ENCODE measurements around the gene LAMC3.

The LAMC3 gene

DNA sequence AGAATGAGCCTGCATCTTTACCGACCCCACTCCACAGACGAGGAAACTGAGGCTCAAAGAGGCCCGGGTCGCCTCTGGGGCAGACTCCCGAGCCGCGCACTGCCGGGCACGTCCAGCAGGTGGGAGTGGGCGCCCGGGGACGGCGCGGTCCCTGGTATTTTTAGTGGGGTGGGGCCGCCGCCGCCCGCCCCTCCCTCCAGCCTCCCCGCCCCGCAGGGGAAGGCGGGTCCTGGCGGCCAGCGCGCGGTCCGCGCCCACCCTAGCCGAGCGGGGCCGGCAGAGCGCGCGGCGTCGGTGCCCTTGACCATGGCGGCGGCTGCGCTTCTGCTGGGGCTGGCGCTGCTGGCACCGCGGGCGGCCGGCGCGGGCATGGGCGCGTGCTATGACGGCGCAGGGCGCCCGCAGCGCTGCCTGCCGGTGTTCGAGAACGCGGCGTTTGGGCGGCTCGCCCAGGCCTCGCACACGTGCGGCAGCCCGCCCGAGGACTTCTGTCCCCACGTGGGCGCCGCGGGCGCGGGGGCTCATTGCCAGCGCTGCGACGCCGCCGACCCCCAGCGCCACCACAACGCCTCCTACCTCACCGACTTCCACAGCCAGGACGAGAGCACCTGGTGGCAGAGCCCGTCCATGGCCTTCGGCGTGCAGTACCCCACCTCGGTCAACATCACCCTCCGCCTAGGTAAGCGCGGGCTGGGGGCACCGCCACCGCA is at the start of gene LAMC3:
TSS of gene LAMC3 (plus strand) at position 266 of the 710 bp plus-strand sequence. CDS start at position 307, 41 bp downstream.
- DNase-seq (ENCODE audit: low read depth in 2 of 2) = no peak

DNA sequence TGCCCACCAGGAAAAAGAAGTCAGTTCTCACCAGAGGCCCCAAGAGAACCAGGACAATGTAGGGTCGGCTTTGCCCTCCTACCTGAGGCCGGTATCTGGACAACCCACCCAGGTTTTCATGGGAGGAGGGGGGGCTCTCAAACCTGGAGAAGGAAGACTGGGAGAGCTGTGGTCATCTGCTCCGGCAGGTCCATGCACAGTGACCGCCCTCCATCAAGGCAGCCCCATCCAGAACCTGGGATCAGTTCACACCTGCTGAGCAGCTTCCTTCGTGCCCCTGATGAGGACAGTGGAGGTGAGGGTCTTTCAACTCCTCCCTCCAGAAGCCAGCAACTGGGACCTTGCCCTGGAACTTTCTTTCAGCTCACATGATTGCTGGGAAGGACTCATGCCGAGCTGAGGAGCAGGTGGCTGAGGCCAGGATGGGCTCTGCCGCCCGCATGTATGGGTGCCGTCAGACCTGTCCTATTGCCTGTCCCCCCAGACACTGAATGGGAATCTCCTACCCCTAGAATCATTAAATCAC is 49.1 kb upstream of the LAMC3 start:
- DNase-seq (ENCODE audit: low read depth in 2 of 2) = no peak

DNA sequence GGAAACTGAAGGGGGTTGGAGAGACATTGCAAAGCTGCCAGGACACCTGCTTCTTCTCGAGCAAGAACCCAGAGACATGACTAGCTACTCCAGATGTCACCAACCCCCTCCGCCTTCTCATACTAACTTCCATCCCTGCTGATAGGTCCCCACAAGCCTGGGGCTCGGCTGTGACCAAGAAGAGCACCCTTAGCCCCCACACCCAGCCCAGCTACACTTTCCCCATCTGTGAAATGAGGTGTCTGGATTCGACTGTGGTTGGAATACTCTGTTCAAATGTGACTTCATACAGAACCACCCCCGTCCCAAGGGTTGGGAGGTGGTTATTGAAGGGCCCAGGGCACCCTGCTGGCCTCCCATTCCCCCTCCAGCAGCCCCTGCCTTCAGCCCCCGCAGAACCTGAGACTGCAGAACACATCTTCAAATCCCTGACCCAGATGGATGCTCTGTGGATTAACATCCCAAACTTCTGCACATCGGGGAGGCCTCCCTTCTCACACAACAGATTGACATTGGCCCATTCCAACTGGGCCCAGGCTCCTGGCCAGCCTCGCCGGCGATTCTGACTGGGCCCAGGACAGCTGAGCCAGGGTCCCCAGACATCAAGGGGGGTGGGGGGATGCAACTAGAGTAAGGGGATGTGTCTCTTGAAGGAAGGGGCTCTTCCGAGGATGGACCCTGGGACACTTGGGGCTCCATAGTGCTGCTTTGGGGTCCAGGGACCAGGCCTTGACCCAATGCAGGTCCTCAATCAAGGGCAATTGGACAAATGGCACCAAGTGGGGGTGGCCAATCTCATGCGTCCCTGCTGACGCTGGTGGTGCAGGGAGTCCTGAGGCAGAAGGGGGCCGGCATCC is 48.2 kb upstream of the LAMC3 start:
- DNase-seq (ENCODE audit: low read depth in 2 of 2) = no peak

DNA sequence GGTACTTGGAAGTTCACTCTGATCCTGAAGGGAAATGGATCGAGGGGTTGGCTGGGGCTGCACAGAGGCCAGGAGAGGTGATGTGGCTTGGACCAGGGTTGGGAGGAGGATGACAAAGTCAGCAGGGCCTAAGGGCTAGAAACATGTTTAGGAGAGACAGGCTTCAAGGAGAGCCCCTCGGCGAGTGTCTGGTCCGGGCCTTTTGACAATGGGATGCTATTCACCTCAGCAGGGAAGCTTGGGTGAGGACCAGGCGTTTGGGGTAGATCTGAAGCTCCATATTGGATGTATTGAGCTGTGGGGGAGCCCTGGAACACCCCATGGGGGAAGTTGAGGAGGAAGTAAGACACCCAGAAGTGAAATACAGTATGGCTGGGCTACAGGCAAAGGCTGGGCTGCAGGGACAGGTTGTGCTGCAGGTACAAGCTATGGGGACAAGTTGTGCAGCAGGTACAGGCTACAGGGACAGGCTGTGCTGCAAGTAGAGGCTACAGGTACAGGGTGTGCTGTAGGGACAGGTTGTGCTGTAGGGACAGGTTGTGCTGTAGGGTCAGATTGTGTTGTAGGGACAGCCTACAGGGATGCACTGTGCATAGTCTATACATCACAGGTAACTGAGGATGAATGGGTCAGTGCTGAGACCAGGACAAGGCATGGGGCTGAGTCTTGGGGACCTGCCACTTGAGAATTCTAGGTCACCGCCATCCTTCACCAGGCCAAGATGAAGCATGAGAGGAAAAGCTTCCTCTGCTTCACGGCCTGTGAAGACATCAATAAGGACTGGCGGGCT is 47.3 kb upstream of the LAMC3 start:
- DNase-seq (ENCODE audit: low read depth in 2 of 2) = no peak

DNA sequence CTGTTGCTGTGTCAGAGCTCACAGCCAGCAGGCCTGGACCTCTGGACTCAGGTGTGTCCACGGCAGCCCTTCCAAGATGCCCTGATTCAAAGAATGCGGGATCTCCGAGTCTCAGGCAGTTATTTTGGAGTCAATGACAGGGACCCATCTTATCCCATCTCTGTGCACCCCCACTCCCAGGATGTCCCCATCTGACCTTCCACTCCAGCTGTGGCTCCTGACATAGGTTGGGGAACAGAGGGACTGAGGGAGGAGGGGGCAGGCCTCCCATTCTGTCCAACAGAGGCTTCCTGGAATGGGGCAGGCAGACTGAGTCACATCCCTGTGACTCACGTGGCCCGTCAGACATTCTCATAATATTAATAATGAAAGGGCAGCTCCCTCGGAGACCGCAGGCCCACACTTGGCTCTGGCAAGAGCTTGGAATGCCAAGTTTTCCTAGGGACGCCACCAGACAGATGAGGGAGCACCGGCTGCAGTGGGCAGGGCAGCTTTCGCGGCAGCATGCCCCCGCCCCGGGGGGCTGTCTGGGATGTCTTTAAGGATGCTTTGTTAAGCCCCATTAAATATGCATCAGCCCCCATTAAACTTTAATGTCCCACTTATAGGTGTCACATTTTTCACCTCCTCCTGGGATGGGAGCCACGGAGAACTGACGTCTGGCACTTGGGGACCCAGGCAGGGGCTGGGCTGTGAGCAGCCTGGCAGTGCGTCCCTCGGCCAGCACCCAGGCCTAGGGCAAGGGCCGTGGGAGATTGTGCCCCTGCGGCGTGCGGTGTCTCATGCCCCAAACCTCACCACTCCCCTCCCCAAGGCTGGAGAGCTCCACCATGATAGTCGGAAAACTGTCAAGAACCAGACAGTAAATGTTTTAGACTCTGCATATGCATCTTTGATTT is 46.3 kb upstream of the LAMC3 start:
- peak; percentile 87 for DNase-seq (ENCODE audit: low read depth in 2 of 2)

DNA sequence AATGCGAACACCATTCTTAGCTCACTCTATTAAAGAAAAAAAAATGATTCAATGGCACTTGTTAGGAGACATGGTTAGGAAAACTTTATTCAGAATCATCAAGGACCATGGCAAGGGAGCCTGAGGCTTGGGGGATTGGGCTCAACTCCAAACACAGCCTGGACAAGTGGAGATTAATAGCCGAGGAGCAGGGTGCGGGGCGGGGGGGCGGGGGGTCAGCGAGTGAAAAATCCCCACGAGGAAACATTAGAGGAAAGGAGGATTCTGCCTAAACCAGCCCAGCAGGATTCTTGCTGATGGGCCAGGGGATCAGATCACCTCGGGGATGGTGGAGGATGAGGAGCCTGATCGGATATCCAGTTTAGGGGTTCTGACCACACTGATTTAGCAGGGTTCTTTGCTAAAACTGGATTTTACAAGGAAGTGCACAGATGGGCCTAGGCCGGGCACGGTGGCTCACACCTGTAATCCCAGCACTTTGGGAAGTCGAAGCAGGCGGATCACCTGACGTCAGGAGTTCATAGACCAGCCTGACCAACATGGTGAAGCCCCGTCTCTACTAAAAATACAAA is 45.6 kb upstream of the LAMC3 start:
- no peak for DNase-seq (ENCODE audit: low read depth in 2 of 2)

DNA sequence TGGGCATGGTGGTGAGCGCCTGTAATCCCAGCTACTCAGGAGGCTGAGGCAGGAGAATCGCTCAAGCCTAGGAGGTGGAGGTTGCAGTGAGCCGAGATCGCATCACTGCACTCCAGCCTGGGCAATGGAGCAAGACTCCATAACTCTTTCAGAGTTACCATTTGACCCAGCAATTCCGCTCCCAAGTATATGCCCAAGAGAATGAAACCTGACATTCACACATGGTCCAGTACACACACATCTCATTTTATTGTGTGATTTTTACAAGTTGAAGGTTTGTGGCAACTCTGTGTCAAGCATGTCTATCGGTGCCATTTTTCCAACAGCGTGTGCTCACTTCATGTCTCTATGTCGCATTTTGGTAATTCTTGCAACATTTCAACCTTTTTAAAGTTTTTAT is 45.1 kb upstream of the LAMC3 start:
- DNase-seq (ENCODE audit: low read depth in 2 of 2) = no peak

DNA sequence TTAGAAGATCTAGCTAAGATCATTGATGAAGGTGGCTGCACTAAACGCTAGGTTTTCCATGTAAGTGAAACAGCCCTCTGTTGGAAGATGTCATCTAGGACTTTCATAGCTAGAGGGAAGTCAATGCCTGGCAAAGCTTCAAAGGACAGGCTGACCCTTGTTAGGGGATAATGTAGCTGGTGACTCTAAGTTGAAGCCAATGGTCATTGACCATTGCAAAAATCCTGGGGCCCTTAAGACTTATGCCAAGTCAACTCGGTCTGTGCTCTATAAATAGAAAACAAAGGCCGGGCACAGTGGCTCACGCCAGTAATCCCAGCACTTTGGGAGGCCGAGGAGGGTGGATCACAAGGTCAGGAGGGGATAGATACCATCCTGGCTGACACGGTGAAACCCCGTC is 43.3 kb upstream of the LAMC3 start:
- no peak for DNase-seq (ENCODE audit: low read depth in 2 of 2)

DNA sequence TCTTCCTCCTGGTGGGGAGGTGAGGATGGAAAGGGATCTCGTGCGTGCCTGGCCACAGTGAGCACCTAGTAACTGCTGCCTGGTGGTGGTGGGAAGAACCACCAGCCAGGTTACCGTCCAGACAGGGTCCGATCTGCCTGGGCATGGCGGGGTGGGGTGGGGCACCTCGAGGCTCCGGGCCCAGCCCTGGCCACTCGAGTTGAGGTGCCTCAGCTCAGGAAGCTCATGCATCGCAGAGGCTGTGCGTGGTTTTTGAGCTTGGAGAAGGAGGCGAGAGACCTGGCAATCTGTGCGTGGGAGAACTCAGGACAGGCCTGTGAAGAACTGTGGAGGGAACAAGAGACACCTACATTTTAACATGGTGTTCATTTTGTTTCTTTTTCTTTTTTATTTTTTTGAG is 38.9 kb upstream of the LAMC3 start:
- no peak for DNase-seq (ENCODE audit: low read depth in 2 of 2)

DNA sequence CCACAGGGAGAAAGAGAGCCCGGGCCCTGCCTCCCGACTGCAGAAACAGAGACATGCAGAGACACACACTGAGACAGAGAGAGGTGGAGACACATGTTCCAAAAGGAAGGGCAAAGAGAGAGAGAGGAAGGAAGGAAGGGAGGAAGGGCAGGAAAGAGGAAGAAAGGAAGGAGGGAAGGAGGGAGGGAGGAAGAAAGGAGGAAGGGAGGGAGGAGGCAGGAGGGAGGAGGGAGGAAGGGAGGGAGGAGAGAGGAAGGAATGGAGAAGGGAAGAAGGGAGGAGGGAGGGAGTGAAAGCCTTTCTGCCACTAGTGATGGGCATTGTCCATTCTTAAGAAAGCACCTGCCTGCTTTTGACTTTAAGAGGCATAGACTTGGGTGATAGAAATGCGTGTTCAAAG is 38.1 kb upstream of the LAMC3 start:
- no peak for DNase-seq (ENCODE audit: low read depth in 2 of 2)

DNA sequence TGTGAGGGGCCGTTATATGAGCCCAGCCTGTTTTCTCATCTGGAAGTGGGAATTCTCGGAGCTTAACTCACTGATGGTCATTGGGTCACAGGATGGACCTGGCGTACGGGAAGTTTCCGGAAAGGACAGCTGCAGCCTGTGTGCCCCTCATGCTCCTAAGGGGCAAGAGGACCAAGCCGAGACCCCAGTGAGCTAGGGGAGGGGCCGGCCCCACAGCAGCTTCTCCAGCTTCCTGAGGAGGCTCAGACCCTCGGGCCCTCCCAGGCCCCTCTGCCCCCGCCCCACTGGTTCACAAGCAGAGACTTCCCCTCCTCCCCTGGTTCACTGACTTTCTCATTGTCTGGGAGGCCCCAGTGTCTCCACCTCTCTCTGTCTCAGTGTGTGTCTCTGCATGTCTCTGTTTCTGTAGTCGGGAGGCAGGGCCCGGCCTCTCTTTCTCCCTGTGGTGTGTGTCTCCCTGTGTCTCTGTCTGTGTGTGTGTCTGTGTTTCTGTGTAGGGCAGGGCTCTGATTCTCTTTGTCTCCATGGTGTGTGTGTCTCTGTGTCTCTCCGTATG is 37.6 kb upstream of the LAMC3 start:
- DNase-seq (ENCODE audit: low read depth in 2 of 2) = no peak

DNA sequence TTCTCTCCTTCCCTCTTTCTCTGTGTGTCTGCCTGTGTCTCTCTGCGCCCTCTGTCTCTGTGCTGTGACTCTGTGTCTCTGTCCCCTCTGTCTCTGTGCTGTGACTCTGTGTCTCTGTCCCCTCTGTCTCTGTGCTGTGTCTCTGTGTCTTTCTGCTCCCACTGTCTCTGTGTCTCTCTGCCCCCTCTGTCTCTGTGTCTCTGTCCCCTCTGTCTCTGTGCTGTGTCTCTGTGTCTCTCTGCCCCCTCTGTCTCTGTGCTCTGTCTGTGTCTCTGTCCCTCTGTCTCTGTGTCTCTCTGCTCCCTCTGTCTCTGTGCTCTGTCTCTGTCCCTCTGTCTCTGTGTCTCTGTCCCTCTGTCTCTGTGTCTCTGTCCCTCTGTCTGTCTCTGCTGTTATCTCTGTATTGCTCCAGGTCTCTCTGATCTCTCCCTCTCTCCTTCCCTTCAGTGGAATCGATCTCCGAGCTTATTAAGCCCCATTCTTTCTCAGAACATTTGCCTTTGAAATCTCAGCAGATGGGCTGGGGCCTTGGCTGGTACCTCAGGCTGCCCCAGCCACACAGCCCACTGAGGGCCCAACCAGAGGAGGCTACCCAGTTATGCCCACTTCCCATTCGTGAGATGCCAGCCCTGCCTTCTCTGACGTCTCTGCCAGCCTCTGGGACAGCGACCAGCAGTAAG is 36.6 kb upstream of the LAMC3 start:
- no peak for DNase-seq (ENCODE audit: low read depth in 2 of 2)

DNA sequence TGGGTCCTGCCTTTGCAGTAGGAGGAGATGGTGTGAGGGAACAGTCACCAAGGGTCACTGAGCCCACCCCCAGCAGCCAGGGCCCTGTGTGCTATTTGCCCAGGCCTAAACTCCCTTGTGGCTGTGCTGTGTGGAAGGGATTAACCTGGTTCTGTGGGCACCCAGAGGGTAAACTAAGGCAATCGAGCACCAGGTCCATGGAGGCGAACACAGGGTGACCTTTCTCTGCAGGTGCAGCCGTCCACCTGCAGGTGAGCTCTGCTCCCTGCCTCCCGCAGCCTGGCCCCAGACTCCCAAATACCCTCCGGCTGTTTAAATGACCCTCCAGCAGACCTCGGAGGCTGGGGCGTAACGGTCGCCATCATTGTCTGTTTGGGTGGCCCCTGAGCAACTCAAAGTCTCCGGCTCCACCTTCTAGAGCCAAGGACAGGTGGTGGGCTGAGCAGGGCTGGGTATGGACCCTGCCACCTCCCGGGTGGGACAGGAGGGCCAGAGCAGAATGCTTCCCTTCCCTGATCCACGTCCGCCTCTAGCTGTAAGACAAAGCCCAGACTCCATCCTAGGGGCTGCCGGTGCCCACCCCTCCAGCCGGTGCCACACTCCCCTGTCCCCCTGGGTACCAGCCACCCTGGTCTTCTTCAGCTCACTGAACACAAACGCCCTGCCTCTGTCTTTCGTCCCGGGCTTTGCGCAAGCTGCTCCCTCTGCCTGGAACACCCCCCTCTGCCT is 35.9 kb upstream of the LAMC3 start:
- DNase-seq (ENCODE audit: low read depth in 2 of 2) = no peak

DNA sequence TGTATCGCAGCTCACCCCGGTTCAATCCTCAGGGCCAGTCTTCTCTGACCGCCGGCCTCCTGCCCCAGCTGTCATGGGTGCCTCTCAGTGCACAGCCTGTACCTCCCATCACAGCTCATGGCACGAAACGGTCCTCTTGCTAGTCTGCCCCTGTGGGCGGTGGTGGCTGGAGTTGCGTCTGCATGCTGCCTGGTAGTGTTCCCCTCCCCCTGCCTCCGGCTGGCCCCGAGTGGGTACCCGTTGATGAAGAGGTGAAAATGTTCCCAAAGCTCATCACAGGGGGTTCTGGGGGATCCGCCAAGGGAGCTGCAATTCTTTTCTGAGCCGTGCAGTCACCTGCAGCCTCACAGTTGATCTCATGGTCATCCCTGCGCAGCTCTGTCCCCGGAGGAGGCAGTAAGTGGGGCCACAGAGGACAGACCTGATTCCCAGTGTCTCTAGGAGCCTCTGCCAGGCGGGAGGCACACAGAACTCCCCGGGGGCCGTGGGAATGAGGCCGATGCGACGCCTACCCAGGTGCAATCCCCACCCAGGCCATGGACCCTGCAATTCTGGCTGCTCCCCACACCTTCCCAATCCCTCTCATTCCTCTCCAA is 35.2 kb upstream of the LAMC3 start:
- no peak for DNase-seq (ENCODE audit: low read depth in 2 of 2)

DNA sequence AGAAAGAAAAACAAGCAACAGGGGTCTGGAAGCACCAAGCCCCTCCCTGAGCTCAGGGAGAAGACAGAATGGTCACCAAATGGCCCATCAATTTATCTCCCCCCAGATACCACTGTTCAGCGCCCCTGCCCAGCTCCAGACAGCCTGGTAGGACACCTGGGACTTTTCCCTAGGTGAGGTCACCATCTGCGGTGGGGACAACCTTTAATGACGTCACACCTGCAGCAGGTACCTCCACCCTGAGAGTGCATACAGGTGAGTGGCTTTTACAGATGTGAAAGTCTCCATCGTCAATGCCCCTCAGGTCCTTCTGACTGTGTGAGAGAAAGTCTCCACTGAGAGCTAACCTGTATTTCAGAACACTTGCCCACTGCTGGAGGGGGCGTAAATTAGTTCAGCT is 34.3 kb upstream of the LAMC3 start:
- DNase-seq (ENCODE audit: low read depth in 2 of 2) = no peak

DNA sequence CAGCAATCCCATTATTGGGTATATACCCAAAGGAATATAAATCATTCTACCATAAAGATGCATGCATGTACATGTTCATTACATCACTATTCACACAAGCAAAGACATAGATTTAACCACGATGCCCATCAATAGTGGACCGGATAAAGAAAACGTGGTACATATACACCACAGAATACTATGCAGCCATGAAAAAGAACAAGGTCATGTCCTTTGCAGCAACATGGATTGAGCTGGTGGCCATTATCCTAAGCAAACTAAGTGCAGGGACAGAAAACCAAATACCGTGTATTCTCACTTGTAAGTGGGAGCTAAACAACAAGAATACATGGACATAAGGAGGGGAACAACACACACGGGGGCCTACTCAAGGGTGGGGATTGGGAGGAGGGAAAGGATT is 33.8 kb upstream of the LAMC3 start:
- no peak for DNase-seq (ENCODE audit: low read depth in 2 of 2)

DNA sequence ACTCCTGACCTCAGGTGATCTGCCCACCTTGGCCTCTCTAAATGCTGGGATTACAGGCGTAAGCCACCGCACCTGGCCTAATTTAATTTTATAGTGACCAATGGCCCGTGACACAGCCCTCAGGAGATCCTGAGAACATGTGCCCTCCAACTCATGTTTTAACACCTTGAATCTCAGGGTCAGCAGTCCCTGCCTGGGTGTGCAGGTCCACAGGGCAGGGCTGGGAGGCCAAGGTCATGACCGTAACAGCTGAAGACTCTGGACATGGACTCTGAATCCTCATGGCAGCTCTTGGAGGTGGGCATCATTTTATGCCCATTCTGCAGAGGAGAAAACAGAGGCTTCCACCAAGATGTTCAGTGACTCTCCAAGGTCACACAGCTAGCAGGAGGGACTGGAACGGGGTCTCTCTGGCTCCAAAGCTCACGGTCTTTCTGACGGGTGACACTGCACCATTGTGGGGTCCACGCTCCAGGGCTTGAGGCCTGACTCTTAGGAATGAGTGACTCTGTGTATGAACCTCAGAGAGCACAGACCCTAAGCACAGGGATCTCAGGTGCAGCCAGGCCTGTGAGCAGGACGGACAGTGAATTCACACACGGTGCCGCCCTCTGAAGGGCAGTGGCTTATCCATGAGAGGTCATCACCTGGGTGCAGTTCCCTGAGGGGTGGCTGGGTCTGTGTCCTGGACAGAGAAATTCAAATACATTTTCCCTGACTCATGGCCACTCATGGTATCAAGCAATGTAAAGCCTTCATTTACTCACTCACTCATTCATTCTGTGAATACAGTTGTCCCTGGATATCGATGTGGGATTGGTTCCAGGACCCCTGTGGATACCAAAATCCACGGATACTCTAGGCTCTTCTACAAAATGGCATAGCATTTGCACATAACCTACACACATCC is 32.8 kb upstream of the LAMC3 start:
- DNase-seq (ENCODE audit: low read depth in 2 of 2) = no peak

DNA sequence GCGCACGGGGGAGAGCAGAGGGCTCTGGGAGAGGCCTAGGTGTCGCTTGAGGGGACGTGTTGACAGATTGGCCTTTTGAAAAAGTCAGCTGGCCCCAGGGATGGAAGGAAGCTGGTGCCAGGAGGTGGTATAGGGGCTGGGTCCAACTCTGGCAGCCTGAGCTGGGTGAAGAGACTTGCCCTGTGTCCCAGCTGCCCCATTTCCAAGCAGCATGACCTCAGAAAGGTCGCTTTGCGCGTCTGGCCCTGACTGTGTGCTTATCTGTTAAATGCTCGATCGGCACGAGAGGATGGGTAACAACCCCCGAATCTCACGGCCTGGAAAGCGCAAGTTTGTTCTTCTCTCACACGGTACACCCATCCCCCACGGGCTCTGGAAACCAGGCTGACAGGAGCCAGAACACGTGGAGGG is 31.2 kb upstream of the LAMC3 start:
- no peak for DNase-seq (ENCODE audit: low read depth in 2 of 2)
